Myocyte (in vitro differentiated cells): ENCODE measurements around the gene KMT5B. TPM values are rescaled to one million over a fixed set of nuclear protein-coding genes. Genes with fewer than 3 reads are reported as not detected.
A peak's percentile ranks its signal among the peaks of the same experiment; 100 is the strongest.
"Not testable (repeated sequence)": the region's sequence is repeated elsewhere in the genome, so short reads cannot be mapped to it uniquely, and the experiment has no call there.

Experiments
- DNase-seq: peaks from one replicate; pipeline ENCODE4 v3.0.0-alpha.2; 2012; ENCODE audit warnings: low read depth
- polyA plus RNA-seq: library from polyadenylated mRNA; unstranded; fragments of >200 nt; gene quantifications from one replicate; pipeline ENCODE4 v1.2.1, GENCODE V29; 2012; ENCODE audit warnings: missing spikeins
- total RNA-seq: library from RNA; depleted of rRNA; stranded (reverse); fragments of >200 nt; gene quantifications from 2 replicates; pipeline ENCODE4 v1.2.3, GENCODE V29; 2014

KMT5B gene
- 40.6 and 42.3 TPM in 2 replicates for total RNA-seq
- 15.8 TPM for polyA plus RNA-seq

GRCh38 chr11:68213135-68213515 lies at the start of gene KMT5B:
KMT5B (minus strand) TSS chr11:68213296; CDS start chr11:68190076, 23,220 bp downstream.
- DNase-seq, result peak; percentile 55

GRCh38 chr11:68262544-68262827 lies 49.4 kb upstream of the KMT5B start:
- DNase-seq, result no peak

- no peak for DNase-seq
Observed at GRCh38 chr11:68261749-68262543, 48.9 kb upstream of the KMT5B start.

DNA sequence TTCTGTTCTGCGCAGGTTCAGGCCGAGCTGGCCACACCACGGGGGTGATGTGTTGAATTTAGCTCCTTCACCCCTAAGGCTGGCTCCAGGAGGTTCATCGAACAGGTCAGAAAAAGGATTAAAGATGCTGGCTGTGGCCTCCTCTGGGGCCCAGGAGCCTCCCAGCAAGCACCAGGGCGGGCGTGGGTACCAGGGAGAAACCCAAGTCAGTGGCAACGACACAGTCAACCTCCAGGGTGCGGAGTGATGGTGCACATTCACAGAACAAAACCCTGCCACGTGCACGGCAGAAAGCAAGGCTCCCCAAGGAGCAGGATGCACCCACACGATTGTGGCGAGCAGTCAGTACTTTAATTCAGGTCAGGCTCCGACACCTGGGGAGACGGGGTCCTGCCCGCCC lies 47.9 kb upstream of the KMT5B start:
- DNase-seq, result no peak

DNA sequence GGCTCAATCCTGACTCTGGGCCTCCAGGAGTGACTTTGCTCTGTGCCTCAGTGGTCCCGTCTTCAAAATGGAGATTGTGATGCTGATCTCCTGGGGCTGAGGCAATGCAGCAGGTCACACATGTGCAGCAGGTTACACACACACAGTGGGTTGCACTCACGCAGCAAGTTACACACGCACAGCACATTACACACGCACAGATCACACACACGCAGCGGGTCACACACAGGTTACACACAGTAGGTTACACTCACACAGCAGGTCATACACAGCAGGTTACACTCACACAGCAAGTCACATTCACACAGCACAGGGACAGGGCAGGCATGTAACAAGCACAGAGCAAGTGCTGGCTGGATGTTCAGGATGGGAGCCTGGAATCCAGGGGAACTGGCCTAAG lies 47.4 kb upstream of the KMT5B start:
- DNase-seq, result no peak

GRCh38 chr11:68259122-68259959 lies 46.2 kb upstream of the KMT5B start:
- DNase-seq, result no peak

DNA sequence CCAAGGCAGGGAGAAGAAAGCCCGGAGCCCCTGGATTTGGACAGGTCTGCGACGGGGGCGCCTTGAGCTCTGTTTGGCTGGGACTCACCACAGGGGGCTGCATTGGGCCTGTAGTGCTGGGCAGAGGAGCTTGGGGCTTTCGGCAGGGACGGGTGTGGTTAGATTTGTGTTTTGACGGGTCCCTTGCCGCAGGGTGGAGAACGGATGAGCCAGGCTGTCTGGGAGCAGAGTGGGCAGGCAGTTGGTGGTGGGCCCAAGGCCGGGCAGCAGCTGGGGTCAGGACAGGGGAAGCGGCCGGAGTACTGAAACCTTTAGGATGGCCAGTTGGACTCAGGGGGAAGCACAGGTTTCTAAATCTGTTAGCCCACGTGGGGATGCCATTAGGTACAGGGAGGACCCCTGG lies 45.3 kb upstream of the KMT5B start:
- no peak for DNase-seq

DNA sequence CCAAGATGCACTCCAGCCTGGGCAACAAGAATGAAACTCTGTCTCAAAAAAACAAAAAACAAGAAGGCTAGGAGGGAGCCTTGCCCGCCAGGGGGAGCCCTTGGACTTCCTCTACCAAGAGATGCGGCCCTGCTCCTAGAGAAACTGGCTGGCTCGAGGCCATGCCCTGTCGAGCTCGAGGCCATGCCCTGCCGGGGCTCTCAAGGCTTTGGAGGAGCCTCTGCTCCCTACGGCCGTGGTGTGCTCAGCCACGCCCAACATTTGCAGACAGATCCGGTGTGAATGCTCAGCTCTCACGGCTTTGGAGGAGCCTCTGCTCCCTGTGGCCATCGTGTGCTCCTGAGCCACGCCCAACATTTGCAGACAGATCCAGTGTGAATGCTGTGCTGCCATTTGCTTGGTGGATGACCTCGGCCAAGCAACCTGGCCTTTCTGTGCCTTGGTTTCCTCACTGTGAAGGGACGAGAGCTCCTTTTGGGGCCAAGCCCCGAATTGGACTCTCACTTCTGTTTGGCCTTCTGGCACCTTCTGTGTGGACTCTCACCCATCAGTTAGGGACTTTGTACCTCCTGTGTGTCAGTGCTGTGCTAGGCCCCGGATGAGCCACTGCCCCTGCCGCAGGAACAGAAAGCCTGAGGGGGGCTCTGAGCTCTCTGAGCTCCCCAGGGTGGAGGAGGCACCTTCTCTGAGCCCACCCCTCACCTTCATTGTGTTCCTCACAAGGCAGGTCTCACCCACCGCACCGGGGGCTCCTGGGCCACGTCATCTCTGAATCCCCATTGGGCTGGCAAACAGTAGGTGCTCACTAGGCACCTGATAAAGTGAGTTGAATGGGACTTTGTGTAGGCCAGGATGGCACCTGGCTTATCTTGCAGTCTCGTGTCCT lies 44.6 kb upstream of the KMT5B start:
- peak; percentile 94 for DNase-seq

DNA sequence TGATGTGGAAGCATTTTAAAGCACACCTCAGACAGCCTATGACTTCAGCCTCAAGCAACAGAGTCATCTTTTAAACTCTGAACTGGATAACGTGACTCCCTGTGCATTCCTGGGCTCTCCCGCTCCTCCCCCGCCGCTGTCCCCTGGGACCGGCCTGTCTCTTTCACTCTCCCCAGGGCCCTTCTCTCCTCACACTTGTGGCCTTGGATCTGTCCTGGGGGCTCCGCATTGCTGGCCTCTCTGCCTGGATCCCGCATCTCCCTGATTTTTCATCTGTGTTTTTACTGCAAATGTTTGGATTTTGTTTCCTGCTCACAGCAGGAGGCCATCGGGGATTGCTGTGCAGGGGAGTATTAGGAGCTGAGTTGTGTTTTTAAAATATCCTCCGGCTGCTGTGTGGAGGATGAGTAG lies 43.2 kb upstream of the KMT5B start:
- DNase-seq, result no peak

- no peak for DNase-seq
Observed at GRCh38 chr11:68255526-68255925, 42.4 kb upstream of the KMT5B start.

GRCh38 chr11:68254421-68254820 lies 41.3 kb upstream of the KMT5B start:
- no peak for DNase-seq

DNA sequence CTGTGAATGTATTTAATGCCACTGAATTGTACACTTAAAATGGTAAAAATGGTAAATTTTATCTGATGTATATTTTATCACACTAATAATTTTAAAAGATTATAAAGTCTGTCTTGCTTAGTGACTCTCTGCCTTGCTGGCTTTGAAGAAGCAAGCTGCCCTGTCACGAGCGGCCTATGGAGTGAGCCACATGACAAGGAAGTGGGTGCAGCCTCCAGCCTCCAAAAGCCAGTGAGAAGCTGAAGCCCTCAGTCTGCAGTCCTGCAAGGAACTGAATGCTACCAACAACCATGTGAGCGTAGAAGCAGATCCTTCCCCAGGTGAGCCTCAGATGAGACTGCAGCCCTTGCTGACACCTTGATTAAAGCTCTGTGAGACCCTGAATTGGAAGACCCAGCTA lies 38.7 kb upstream of the KMT5B start:
- no peak for DNase-seq

- DNase-seq, result not testable (repeated sequence)
Observed at GRCh38 chr11:68244912-68245311, 31.8 kb upstream of the KMT5B start.

- not testable (repeated sequence) for DNase-seq
Observed at GRCh38 chr11:68243847-68244246, 30.8 kb upstream of the KMT5B start.

DNA sequence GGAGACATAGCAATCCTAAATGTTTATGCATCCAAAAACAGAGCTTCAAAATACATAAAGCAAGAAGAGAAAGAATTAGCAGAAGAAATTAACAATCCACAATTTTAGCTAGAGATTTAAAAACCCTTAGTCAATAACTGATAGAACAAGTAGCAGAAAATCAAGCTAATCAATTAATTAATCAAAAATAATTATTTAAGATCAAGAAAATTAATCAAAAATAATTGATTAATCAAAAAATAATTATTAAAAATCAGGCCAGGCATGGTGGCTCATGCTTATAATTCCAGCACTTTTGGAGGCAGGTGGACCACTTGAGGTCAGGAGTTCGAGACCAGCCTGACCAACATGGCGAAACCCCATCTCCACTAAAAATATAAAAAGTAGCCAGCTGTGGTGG lies 29.5 kb upstream of the KMT5B start:
- DNase-seq, result no peak

DNA sequence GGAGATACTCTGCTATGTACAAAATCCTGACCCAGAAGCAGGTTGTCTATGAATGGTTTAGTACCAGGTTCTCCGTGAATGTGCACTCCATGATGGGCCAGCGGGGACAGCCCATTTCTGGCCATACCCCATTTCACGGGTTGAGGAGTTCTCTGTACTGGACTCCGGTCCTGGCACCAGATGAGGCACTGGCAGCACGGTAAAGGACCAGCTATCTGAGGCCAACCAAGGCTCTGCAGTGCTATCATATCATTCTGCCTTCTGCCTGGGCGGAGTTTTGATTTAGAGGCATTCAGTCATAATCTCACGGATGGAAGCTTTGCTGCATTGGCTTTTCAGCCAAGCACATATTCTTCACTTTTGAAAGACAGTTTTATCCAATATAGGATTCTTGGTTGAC lies 18.5 kb upstream of the KMT5B start:
- no peak for DNase-seq

DNA sequence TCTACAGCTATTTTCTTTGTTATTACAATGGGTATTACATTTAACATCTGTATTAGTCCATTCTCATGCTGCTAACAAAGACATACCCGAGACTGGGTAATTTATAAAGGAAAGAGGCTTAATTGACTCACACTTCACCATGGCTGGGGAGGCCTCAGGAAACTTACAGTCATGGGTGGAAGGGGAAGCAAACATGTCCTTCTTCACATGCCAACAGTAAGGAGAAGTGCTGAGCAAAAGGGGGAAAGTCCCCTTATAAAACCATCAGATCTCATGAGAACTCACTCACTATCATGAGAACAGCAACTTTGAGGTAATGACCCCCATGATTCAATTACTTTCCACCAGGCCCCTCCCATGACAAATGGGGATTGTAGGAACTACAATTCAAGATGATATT lies 16.5 kb upstream of the KMT5B start:
- DNase-seq, result no peak

DNA sequence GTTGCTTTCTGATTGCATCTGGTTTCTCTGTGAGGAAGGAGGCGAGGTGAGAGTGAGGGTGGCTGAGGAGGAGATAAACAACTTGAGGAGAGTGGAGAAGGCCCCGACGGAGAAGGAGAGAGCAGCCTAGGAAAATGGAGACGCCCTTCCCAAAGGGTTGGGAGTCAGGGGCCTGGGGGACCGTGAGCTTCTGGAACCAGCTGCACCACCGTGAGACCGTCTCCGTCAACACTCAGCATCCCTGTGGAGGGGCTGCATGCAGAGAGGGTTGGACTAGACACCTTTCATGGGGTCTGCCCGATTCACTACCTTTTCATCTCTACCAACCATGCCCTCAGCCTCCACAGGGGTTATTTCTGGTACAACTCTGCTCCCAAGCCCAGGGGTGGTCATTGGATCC lies 13.3 kb upstream of the KMT5B start:
- DNase-seq, result no peak

GRCh38 chr11:68224606-68225005 lies 11.5 kb upstream of the KMT5B start:
- no peak for DNase-seq

- no peak for DNase-seq
Observed at GRCh38 chr11:68223275-68223674, 10.2 kb upstream of the KMT5B start.

DNA sequence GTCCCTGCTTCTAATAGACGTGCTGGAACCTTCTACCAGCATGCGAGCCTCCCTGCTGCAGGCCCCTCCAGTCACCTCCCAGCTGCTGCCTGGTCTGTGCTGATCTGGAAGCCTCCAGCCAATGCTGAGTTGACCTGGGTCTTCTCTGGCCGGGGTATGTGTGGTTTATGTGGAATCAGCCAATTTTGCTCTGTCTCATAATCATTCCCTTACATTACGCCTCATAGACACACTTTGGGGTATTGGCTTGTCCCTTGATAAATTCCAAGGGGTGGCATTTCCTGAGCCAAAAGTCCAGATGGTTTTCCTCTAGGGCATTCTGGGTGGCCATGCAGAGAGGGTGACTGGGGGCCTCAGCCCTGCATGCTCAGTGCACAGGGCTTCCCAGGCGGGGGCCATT lies 8.3 kb upstream of the KMT5B start:
- DNase-seq, result no peak
